ENCODE data around the gene CDC5L. TPM values are rescaled to one million over a fixed set of nuclear protein-coding genes. Genes with fewer than 3 reads are reported as not detected.

The CDC5L gene
- total and polyA plus RNA-seq, 9 donors: 13.0 to 24.0 (median 19.5) TPM

DNA sequence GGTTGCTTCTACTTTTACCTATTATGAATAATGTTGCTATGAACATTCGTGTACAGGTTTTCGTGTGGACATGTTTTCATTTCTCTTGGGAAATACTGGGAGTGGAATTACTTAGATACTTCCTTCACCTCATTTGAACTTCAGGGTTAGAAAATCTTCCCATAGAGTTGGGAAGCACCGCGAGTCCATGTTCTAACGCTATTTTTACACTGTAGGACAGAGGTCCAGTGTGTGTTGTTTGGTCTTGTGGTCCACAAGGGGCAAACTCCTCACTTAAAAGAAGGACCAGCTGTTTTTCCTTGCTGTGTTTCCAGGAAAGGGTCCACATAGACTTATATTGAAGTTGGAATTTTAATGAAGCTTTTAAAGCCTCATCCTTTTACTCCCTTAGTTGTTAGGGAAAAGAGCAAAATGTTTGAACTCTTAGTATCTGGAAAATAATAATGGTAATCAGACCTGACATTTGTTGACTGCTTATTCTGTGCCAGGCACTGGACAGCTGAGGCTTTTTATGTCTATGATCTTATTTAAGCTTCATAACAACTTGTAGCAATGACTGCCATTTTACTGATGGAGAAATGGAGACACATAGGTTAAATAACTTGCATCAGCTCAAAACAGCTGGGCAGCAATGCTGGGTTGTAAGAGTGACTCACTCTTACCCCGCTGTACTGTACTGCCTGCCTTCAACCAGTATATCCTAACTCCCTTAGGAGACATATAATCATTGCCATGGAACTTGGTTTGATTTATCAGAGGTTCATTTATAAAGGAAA lies 52.0 kb downstream of the CDC5L start:
- intact Hi-C loops (cut with DNase I): no loop called here
- Histone ChIP-seq H3K27ac (no peak overlapping the region), H3K4me3 (no peak overlapping the region), H3K9me3 (peaks cover 0 to 4% of the 10 kb centered on the region in 2 donors), H3K4me1 (ENCODE audit: insufficient read depth) (no peaks in the 10 kb centered on the region), H3K27me3 (no peaks in the 10 kb centered on the region), H3K36me3 (no peaks in the 10 kb centered on the region)
- no peak for DNase-seq
- 58 to 79% (median 62%) methylated on average over 6 of the region's 6 CpGs for WGBS, 3 donors
- TF ChIP-seq, protein P1, sequence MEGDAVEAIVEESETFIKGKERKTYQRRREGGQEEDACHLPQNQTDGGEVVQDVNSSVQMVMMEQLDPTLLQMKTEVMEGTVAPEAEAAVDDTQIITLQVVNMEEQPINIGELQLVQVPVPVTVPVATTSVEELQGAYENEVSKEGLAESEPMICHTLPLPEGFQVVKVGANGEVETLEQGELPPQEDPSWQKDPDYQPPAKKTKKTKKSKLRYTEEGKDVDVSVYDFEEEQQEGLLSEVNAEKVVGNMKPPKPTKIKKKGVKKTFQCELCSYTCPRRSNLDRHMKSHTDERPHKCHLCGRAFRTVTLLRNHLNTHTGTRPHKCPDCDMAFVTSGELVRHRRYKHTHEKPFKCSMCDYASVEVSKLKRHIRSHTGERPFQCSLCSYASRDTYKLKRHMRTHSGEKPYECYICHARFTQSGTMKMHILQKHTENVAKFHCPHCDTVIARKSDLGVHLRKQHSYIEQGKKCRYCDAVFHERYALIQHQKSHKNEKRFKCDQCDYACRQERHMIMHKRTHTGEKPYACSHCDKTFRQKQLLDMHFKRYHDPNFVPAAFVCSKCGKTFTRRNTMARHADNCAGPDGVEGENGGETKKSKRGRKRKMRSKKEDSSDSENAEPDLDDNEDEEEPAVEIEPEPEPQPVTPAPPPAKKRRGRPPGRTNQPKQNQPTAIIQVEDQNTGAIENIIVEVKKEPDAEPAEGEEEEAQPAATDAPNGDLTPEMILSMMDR (IDR thresholded peaks at IDR 0.05): no peak
- no peak for TF ChIP-seq EP300 (IDR thresholded peaks at IDR 0.05)
- TF ChIP-seq POLR2A (IDR thresholded peaks at IDR 0.05): no peak

DNA sequence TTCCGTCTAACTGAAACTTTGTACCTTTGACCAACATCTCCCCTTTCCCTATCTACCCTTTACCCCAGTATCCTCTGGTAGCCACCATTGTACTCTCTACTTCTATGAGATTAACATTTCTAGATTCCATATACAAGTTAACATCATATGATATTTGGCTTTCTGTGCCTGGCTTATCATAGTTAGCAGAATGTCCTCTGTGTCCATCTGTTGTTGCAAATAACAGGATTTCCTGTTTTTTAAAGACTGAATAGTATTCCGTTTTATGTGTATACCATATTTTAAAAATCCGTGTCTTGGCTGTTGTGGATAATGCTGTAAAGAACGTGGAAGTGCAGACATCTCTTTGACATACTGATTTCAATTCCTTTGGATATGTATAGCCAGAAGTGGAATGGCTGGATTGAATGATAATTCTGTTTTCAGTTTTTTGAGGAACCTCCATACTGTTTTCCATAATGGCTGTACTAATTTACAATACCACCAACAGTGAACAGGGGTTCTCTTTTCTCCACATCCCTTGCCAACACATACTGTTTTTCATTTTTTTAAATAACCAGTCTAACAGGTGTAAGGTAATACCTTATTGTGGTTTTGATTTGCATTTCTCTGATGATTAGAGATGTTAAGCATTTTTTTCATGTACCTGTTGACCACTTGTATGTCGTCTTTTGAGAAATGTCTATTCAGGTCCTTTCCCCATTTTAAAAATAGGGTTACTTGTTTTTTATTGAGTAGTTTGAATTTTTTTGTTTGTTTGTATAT lies 53.8 kb downstream of the CDC5L start:
- intact Hi-C loops (cut with DNase I): no loop called here
- Histone ChIP-seq H3K36me3 (no peaks in the 10 kb centered on the region), H3K27me3 (no peaks in the 10 kb centered on the region), H3K4me3 (no peak overlapping the region), H3K4me1 (ENCODE audit: insufficient read depth) (no peaks in the 10 kb centered on the region), H3K27ac (no peak overlapping the region), H3K9me3 (peaks cover 0 to 4% of the 10 kb centered on the region in 2 donors)
- DNase-seq: no peak
- 94 to 96% (median 94%) methylated on average over 5 of the region's 5 CpGs for WGBS, 3 donors
- TF ChIP-seq, protein P1 (IDR thresholded peaks at IDR 0.05): no peak
- TF ChIP-seq EP300 (IDR thresholded peaks at IDR 0.05) (no peak), POLR2A (IDR thresholded peaks at IDR 0.05) (no peak)

DNA sequence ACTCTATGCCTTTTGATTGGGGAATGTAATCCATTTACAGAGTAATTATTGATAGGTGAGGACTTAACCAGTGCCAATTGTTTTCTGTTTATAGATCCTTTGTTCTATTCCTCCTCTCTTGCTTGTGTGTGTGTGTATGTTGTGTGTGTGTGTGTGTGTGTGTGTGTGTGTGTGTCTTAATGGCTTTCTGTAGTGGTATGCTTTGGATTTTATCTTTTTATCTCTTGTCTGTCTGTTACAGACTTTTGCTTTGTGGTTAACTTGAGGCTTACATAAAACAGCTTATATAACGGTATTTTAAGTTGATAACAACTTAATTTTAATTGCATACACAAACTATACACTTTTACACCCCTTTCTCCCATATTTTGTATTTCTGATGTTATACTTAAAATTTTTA lies 54.7 kb downstream of the CDC5L start:
- no peak for DNase-seq
- no peak for TF ChIP-seq EP300 (IDR thresholded peaks at IDR 0.05)
- TF ChIP-seq POLR2A (IDR thresholded peaks at IDR 0.05): no peak
- TF ChIP-seq, protein P1 (IDR thresholded peaks at IDR 0.05): no peak
- Histone ChIP-seq H3K4me3 (no peak overlapping the region), H3K36me3 (no peaks in the 10 kb centered on the region), H3K9me3 (peaks cover 0 to 4% of the 10 kb centered on the region in 2 donors), H3K27me3 (no peaks in the 10 kb centered on the region), H3K4me1 (ENCODE audit: insufficient read depth) (no peaks in the 10 kb centered on the region), H3K27ac (no peak overlapping the region)
- WGBS, 3 donors: 94 to 100% (median 100%) methylated on average over 1 of the region's 1 CpG
- intact Hi-C loops (cut with DNase I): no loop called here

DNA sequence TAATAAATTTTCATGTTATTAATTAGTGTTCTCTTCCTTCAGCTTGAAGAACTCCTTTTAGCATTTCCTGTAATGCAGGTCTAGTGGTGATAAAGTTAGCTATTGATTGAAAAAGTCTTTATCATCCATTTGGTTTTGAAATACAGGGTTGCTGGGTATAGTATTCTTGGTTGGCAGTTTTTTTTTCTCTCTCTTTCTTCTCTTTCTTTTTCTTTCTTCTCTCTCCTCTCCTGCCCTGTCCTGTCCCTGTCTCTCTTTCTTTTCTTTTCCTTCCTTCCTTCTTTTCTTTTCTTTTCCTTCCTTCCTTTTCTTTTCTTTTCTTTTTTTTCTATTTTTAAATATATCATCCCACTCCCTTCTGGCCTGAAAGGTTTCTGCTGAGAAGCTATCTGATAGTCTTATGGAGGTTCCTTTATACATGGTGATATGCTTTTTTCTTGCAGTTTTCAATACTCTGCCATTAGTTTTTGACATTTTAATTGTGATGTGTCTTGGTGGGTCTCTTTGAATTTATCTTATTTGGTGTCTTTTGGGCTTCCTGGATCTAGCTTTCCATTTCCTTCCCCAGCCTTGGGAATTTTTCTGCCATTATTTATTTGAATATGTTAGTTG lies 55.4 kb downstream of the CDC5L start:
- Histone ChIP-seq H3K27me3 (no peaks in the 10 kb centered on the region), H3K36me3 (no peaks in the 10 kb centered on the region), H3K27ac (no peak overlapping the region), H3K4me3 (no peak overlapping the region), H3K4me1 (ENCODE audit: insufficient read depth) (no peaks in the 10 kb centered on the region), H3K9me3 (peaks cover 0 to 4% of the 10 kb centered on the region in 2 donors)
- TF ChIP-seq, protein P1 (IDR thresholded peaks at IDR 0.05): no peak
- TF ChIP-seq POLR2A (IDR thresholded peaks at IDR 0.05): no peak
- TF ChIP-seq EP300 (IDR thresholded peaks at IDR 0.05): no peak
- DNase-seq: no peak
- intact Hi-C loops (cut with DNase I): no loop called here
